PFSK-1 (cell line): ENCODE measurements around the gene RAP2C.

ENCODE experiments used
- FOXP2 ChIP-seq: optimal IDR thresholded peaks from 2 replicates; pipeline ENCODE3; 2011; ENCODE audit warnings: borderline replicate concordance, control low read depth, inconsistent platforms; ENCODE audit not compliant: insufficient read depth; ENCODE audit errors: extremely low read length, extremely low read depth
- POLR2AphosphoS5 ChIP-seq: IDR thresholded peaks from 2 replicates; pipeline ENCODE4 v1.6.1; 2012; ENCODE audit warnings: low read depth, mild to moderate bottlenecking, control low read depth, low read length, moderate library complexity
- SIN3A ChIP-seq: IDR thresholded peaks from 2 replicates; pipeline ENCODE4 v1.6.1; 2012; ENCODE audit warnings: mild to moderate bottlenecking, low read length, moderate library complexity, borderline replicate concordance; ENCODE audit not compliant: insufficient read depth
- TAF1 ChIP-seq: IDR thresholded peaks from 2 replicates; pipeline ENCODE4 v1.6.1; 2012; ENCODE audit warnings: low read length, control low read depth, borderline replicate concordance; ENCODE audit not compliant: insufficient read depth
- TF ChIP-seq, protein P1 (sequence below), 2 experiments: IDR thresholded peaks; 2 replicates each; pipeline versions ENCODE4 v1.6.1 to v1.8.0; 2011 to 2012; ENCODE audit warnings: low read depth in 2 of 2, low read length in 2 of 2, control low read depth in 1 of 2, inconsistent platforms in 1 of 2, mild to moderate bottlenecking in 1 of 2, moderate library complexity in 1 of 2; ENCODE audit not compliant: insufficient read depth in 1 of 2

The RAP2C gene

DNA sequence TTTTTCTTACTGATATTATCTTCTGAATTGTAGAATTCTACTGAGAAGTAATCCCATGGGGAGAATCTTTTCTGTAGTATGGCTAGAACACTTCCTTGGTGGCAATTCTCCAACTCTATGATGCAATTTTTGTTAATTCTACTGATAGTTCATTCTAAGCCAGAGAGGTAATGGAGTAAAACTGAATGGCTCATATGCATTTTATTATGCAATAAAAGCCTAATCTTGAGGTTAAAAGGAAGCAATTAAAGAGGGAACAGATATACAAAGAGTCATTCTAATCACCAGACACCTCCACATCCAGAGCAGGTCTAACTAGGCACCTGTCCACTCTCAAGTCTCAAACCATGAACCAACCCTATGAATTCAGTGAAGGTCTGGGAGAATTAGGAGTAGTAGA lies 9.7 kb downstream of the RAP2C start:
- TF ChIP-seq, protein P1, sequence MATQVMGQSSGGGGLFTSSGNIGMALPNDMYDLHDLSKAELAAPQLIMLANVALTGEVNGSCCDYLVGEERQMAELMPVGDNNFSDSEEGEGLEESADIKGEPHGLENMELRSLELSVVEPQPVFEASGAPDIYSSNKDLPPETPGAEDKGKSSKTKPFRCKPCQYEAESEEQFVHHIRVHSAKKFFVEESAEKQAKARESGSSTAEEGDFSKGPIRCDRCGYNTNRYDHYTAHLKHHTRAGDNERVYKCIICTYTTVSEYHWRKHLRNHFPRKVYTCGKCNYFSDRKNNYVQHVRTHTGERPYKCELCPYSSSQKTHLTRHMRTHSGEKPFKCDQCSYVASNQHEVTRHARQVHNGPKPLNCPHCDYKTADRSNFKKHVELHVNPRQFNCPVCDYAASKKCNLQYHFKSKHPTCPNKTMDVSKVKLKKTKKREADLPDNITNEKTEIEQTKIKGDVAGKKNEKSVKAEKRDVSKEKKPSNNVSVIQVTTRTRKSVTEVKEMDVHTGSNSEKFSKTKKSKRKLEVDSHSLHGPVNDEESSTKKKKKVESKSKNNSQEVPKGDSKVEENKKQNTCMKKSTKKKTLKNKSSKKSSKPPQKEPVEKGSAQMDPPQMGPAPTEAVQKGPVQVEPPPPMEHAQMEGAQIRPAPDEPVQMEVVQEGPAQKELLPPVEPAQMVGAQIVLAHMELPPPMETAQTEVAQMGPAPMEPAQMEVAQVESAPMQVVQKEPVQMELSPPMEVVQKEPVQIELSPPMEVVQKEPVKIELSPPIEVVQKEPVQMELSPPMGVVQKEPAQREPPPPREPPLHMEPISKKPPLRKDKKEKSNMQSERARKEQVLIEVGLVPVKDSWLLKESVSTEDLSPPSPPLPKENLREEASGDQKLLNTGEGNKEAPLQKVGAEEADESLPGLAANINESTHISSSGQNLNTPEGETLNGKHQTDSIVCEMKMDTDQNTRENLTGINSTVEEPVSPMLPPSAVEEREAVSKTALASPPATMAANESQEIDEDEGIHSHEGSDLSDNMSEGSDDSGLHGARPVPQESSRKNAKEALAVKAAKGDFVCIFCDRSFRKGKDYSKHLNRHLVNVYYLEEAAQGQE (IDR thresholded peaks at IDR 0.05; ENCODE audit: insufficient read depth in 1 of 2, low read depth in 2 of 2, low read length in 2 of 2) = no peak
- TF ChIP-seq POLR2AphosphoS5 = no peak
- no peak for TF ChIP-seq TAF1
- TF ChIP-seq SIN3A = no peak
- no peak for TF ChIP-seq FOXP2

DNA sequence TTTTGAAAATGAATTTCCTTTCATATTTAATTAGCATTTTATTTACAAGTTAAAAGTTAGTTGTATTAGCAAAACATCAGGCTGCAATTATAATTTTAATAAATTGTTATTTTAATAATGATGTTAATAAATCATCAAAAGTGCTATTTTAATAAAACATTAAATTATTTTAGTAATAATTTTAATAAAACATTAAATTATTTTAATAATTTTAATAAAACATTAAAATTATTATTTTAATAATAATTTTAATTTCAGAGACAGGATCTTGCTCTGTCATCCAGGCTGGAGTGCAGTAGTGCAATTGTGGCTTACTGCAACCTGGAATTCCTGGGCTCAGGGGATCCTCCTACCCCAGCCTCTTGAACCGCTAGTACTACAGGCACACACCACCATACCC lies 10.8 kb downstream of the RAP2C start:
- TF ChIP-seq, protein P1 (IDR thresholded peaks at IDR 0.05; ENCODE audit: insufficient read depth in 1 of 2, low read depth in 2 of 2, low read length in 2 of 2) = no peak
- TF ChIP-seq FOXP2 (no peak), POLR2AphosphoS5 (no peak), SIN3A (no peak), TAF1 (no peak)

DNA sequence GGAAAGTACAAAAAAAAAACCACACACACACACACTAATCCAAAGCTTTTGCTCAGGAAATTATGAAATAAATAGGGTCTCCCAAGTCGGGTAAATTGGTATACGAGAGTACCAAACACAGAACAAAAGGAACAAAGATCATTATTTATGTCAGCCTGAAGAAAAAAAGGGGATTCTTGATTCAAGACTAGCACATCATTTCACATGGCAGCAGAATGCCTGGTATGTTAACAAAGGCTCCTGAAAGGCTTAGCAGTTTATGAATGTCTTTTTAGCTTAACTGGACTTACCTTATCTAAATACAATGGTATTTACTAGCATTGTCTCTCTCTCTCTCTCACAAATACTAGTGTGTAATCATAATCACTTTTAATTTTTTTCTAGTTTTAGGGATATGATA lies 11.3 kb downstream of the RAP2C start:
- TF ChIP-seq POLR2AphosphoS5 = no peak

DNA sequence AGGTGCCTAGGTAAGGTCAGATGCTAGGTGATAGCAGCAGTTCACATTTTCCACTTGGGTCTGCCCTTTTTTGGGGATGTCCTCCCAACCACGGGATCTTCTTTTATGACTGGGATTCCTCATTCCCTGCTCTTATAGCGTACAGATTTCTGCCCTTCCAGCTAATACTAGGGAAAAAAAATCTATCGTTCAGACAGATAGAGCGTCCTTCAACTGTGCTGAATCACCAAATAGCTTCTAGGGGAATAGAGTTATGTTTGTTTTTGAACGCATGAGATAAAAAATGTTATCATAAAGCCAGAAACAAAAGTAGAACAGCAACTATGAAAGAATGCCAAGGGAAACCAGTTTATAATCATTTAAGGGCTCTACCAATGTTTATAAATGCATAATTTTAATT lies 13.0 kb downstream of the RAP2C start:
- TF ChIP-seq TAF1 (no peak), POLR2AphosphoS5 (no peak), SIN3A (no peak), FOXP2 (no peak)
- TF ChIP-seq, protein P1 (IDR thresholded peaks at IDR 0.05; ENCODE audit: insufficient read depth in 1 of 2, low read depth in 2 of 2, low read length in 2 of 2) = no peak

DNA sequence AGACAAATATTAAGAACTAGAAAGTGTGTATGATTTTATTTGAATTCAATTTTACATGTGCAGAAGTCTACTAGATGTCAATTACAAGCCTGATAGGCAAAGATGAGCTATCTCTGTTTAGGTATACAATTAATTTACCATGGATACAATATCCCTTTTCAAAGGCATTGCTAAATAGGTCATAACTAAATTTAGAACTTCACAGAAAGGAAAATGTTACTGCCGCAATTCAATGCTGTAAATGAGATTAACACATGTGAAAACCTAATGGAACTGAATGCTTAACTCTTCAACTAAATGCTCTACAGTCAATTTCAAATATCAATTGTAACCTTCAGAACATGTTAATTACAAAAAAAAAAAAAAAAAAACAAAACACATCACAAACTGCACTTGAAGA lies 14.6 kb downstream of the RAP2C start:
- TF ChIP-seq POLR2AphosphoS5 (no peak), TAF1 (no peak), FOXP2 (no peak), SIN3A (no peak)
- TF ChIP-seq, protein P1 (IDR thresholded peaks at IDR 0.05; ENCODE audit: insufficient read depth in 1 of 2, low read depth in 2 of 2, low read length in 2 of 2) = no peak
